ENCODE data around the gene KCNIP4.

- TF ChIP-seq, protein P1, sequence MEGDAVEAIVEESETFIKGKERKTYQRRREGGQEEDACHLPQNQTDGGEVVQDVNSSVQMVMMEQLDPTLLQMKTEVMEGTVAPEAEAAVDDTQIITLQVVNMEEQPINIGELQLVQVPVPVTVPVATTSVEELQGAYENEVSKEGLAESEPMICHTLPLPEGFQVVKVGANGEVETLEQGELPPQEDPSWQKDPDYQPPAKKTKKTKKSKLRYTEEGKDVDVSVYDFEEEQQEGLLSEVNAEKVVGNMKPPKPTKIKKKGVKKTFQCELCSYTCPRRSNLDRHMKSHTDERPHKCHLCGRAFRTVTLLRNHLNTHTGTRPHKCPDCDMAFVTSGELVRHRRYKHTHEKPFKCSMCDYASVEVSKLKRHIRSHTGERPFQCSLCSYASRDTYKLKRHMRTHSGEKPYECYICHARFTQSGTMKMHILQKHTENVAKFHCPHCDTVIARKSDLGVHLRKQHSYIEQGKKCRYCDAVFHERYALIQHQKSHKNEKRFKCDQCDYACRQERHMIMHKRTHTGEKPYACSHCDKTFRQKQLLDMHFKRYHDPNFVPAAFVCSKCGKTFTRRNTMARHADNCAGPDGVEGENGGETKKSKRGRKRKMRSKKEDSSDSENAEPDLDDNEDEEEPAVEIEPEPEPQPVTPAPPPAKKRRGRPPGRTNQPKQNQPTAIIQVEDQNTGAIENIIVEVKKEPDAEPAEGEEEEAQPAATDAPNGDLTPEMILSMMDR (IDR thresholded peaks at IDR 0.05), result no peak
- TF ChIP-seq POLR2A (IDR thresholded peaks at IDR 0.05), result no peak
Measured at GRCh38 chr4:21117541-21118180, 830.9 kb downstream of the KCNIP4 start.

Measured in heart left ventricle (tissue), 13 donors.